ENCODE measurements around the gene FRAS1.
"Not testable (repeated sequence)": the region's sequence is repeated elsewhere in the genome, so short reads cannot be mapped to it uniquely, and the experiment has no call there.

FRAS1 gene

DNA sequence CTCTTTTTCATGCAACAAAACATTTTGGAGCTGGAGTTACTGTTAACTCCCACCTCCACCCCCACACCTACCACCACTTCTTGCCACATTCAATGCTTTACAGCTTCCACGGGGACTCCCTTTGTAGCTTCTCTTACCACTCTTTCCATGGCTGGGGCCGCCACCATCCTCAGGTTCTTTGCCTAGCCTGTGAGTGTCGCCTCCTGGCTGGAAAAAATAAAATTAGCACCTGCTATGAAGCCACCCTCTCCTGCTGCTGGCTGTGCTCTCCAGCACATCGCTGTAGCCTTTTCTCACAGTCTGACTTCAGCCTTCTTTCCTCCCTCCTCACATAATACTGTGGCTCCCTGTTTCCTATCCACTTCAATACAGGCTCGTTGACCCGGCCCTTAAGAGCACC lies 114.4 kb downstream of the FRAS1 start:
- no peak for DNase-seq

DNA sequence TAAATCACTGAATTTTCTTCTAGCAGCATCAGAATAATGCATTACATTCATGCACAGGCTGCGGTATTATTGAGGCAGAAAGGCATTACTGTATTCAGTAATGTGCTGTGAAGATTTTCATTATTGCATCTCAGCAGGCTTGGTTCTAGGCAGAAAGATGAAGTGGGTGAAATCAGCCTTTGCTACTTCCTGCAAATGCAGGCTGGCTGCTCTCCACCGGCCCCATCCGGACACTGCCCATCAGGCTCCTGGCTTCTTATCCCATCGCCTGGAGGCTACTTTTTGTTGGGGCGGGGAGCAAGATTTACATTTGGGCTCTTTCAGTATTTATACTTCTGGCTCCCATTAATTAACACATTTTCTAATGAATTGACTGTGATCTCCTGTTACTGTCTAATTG lies 117.8 kb downstream of the FRAS1 start:
- DNase-seq: no peak

DNA sequence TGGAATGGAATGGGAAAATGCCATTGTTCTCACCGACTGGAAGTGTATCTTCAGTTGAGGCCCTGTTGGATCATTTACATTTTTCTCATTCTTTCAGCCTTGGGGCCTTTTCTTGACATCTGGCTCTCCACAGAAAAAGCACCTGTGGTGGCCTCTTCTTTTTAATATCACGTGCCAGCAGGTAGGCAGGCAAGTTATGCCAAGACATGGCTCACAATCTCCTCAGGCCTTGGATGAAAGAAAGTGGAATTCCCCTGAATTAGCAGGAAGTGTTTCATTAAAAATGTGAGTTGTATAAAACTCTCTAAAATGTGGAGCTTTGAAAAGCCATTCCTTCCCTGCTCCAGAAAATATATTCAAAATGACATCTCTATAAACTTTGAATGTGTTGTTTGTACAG lies 122.1 kb downstream of the FRAS1 start:
- no peak for DNase-seq

DNA sequence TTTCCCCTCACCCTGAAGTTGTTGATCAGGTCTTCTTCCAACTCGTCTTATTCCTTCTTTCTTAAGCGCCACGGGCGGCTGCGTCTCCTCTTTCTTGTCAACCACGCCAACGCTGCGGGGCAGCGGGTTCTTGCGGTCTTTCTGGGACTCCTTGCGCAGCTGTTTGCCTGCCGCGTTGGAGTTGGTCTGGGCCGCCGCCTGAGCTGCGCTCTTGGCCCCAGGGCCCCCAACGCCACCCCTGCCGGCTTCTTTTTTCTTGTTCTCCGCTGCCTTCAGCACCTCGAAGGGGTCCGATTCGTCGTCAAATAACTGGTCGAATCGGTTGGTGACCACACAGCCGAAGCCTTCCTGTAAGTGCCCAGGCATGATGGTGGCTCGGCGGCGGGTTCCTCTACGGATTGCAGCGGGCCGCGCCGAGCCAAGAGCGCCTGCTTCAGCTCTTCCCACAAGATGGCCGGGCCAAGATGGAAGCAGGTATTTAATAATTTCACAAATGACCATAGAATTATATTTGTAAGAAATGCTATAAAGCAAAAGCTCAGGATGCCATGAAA lies 124.6 kb downstream of the FRAS1 start:
- DNase-seq: not testable (repeated sequence)

DNA sequence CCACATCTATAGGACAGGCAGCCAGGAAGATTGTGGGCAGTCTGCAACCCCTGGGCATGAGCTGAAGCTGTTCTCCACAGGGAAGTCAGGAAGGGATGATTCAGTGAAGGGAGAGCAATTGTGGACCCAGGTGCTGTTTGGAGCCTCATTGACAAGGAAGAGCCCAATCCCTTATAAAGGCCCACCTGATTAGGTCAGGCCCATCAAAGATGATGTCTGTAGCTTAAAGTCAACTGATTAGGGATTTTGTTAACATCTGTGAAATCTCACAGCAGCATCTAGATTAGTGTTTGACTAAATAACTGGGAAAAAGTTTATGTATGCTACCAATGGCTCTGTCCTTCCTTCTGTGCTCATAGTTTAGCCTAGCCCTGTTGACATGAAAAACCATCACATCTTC lies 127.5 kb downstream of the FRAS1 start:
- no peak for DNase-seq

DNA sequence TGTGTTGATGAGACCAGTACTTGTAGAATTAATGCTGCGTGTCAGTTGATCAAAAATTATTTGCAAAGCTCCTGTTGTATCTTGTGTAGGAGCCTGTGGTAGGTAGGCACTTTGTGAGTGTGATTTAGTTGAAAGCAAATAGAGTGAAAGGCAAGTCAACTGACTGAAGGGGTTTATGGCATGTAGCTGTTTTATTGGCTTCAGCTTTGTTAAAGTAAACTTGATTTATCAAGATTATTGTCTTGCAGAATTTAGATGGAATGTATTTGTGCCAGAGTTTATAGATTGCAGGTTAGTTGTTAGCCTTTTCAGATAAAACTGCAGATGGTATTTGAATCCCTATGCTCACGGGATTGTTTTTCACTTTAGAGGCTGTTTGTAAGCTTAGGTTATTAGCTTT lies 128.0 kb downstream of the FRAS1 start:
- DNase-seq: no peak

DNA sequence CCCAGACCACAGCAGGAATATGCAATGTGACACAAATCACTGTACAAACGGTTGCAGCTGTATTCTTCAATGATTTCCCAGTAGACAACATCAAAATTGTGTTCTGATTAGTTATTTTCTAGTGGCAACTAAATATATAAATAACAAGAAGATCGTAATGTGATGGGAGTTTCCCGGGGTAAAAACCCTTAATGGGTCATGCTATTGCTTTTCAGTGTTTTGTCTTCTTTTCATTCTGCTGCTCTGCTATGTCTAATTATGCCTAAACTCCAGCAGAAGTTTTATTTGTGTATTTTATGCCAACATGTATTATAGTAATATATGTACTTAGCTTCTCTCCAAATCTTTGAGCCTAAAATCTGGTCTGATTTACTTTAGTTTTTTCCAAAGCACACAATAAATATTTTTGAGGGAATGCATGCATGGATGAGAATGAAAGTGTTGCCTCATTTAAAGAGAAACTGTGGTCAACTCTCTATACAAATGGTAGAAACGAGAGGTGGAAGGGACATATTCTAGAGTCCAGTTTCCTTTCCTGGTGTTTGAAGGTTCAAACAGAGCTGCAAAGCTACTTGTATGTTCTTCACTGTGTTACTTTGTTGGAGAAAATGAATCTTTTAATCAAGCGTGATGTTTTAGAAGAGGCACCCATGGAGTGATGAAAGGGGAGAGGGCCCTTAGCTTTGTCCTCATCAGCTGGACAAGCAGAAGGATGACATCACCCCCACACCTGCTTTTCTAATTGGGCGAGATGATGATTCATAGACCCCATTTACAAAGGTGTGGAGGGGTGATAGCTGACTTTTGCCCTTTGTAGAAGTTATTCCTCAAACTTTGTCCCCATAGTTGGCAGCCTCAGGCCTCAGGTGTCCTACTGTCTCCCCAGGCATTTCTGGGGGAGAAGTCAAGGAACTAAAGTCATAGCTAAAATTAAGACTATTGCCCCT lies 129.7 kb downstream of the FRAS1 start:
- DNase-seq: no peak

DNA sequence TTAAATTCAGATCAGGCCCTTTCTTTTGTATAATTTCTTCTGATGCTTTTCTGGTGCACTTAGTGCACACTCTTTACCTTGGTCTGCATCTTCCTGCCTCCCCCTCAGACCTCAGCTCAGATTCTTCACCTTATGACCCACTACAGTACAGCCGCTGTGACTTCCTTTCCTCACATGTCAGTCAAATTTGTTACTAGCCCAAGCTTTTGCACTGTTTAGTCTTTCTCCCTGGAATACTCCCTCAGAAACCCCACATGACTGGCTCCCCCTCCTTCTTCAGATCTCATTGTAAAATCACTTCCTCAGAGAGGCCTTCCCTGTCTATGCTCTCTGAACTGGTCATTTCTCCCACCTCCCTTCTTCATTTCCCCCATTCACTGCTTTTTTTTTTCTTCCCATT lies 132.9 kb downstream of the FRAS1 start:
- DNase-seq: no peak

DNA sequence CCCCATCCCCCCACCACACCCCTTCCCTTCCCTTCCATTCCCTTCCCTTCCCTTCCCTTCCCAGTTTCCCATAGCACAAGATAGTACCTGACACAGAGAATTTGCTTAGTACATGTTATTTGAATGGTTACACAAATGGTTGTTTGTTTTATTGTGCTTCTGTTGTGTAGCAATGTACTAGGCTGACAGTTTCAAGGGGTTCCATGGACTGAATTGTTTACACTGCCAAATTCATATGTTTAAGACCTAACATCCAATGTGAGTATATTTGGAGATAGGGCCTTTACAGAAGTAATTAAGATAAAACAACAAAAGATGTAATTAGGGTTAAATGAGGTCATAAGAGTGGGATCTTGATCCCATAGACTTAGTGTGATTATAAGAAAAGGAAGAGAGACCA lies 133.5 kb downstream of the FRAS1 start:
- no peak for DNase-seq

DNA sequence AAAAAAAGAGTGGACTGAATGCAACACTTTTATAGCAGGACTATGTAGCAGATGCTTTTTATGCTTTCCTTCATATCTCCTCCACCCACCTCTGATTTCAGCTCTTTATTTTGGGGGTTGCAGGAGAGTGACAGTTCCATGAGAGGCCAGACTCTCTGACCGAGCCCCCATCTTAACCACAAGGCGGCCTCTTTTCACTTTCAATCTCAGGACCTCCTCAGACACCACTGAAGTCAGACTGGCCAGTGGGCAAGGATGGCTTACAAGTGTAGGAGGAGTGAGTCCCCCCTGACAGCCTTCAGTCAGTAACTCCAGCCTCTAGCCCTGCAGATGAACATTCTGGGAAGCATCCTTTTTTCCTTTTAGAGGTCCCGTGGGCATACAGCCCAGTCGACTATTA lies 140.8 kb downstream of the FRAS1 start:
- no peak for DNase-seq

DNA sequence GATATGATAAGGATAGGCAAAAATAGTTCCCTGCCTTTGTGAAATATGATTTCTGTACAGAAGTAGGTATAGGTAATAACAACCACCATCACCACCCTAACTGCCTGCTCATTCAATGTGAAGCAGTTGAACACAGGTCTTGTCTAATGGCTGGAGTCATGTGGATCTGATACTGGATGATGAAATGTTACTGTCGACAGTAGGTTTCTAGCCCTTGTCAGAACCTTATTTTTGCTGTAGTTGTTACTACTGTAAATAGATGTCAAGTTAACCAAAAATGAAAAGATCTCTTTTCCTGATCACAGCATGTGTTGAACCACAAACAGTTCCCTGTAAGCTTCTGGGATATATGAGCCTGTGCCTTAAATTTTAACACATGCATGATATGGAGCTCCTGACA lies 142.9 kb downstream of the FRAS1 start:
- no peak for DNase-seq

DNA sequence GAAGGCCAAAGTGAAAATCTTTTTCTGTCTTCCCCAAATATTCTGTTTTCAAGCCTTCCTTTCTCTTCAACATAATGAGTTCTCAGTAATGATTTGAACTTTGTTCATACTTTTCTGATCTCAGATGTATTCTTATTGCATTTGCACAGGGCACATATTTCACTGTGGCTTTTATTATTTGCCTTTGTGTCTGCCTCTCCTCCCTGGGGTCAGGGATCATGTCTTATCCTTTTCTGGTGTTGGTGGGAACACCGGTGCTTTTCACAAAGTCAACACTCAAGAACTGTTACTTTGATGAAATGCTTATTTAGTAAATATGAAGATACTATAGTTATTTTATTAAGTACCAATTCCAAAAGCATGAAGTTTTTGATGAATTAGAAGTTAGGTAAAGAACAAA lies 143.8 kb downstream of the FRAS1 start:
- no peak for DNase-seq

DNA sequence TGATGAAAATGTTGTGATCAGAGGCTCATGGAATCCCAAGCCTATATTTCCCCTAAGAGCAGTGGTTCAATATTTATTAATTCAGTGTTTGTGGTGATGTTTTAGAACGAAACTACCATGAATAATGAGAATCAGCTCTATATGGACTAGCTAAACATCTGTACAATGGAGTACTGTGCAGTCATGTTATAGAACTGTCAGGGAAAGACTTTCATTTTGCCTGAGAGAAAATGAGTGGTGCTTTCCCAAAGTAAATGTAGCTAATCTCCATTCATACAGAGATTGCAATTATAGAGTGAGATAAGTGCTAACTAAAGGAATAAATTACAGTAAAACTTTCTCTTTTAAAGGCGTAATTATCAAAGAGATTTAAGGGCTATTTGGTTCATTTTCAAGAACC lies 147.1 kb downstream of the FRAS1 start:
- DNase-seq: no peak

DNA sequence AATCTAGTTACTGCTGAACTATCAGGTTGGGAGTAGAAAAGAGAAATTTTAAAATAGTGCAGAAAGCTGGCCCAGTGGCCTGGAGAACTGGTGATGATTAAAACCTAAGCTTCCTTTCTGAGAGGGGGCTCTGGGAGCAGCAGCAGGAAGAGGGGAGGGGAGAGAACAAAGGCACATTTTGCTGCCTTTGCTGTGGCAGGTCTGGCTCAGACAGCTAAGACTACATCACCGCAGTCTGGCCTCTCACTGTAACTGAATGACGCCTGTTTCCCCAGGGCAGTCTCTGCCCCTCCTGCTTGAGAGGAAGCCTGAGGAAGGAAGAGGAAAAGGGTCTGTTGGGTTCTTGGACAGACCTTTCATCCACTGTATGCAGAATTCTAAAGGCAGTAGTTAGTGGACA lies 148.5 kb downstream of the FRAS1 start:
- DNase-seq: no peak

DNA sequence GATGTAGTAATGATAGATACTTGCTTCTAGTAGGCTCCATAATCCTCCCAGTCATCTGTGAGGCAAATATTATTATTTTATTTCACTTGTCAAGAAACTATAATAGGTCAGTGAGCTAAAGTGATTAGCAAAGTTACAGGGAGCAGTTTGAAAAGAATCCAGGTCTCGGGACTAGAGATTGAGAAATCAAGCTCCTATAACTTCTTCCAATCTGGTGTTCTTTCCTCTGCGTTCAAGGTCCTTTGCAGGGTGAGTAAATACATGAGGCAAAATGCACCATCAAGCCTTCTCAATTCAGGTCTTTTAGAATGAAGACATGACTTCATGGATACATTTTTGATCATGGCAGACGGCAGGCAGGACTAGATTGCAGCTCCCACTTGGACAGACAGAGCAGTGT lies 150.4 kb downstream of the FRAS1 start:
- DNase-seq: no peak

DNA sequence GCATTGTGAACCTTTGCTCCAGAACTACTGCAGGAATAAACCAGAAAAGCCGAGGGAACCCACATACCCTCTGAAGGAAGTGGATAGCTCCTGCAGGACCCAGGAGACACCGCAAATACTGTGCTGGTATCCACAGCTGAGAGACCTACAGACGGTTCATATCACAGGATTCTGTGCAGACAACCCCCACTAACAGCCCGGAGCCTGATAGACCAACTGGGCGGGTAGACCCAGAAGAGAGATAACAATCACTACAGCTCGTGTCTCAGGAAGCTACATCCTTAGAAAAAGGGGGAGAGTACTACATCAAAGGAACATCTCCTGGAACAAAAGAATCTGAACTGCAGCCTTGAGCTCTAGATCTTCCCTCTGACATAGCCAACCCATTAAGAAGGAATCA lies 150.8 kb downstream of the FRAS1 start:
- DNase-seq: no peak

DNA sequence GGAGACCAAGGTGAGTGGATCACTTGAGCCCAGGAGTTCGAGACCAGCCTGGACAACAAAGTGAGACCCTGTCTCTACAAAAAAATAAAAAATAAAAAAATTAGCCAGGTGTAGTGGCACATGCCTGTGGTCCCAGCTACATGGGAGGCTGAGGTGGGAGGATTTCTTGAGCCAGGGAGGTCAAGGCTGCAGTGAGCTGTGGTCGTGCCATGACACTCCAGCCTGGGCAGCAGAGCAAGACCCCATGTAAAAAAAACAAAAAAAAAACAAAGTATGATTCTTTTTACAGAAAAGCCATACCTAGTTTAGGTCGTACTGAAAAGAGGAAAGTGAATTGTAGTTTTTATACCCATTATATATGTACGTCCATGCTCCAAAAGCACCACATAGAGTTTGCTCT lies 151.8 kb downstream of the FRAS1 start:
- not testable (repeated sequence) for DNase-seq

DNA sequence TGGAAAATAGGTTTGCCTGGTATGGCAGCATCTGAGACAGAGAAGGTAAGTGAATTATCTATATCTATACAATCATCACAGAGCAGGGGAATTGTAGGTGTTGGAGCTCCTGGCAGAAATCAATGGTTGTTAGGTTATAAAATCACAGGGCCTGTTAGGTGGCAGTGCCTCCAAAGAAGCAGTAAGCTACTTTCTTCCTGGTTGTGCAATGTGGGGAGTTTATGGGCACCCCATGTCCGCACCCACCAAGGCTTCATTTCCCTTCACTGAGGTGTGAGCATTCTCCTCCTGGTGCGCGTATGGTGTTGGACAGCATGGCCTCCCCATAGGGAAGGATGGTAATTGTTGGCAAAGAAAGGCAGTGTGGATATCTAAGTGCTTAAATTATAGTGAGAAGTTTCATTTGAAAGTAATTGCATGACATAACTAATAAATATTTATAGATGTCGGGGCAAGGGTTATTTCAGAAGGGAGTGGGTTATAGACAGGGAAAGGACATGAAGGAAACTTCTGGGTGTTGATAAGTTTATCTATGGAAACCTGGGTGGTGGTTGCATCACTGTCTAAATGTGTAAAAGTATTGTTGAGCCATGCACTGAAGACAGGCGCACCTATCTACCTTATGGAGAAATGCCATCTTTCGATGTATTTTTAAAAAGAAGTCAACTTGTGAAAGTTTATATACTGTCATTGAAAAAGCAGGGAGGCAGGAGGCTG lies 153.7 kb downstream of the FRAS1 start:
- no peak for DNase-seq

DNA sequence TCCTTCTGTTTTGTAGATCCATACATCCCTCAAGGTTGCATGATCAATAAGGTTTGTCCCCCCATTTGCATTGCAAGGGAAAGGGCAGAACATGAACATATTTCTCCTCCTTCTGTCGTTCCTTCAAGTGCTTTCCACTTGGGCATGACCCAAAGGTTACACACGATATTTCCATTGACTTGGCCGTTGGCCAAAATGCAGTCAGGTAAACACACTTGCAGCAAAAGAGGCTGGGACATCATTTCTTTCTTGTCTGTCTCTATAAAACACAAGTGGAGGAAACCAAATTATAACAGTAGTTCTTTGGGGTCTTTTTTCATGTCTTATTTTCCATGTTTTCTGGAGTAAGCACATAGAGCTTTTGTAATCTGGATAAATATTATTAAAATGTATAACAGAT lies 156.1 kb downstream of the FRAS1 start:
- DNase-seq: no peak

DNA sequence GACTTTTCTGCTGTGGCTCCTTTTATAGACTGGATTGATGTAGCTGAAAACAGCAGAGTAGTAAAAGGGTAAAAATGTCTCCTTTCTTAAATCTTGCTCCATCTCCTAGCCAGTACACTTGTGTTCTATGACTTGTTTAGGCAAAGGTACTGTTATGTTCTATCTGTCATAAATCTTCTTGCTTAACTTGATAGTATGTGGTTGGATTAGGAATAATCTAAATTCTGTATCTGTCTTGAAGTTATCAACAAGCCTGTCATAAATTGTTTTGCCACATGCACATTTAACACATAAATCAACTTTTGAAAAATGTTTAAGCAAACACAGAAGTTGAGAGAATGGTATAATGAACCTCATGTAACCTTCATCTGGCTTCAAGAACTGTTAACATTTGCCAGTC lies 157.0 kb downstream of the FRAS1 start:
- DNase-seq: no peak

DNA sequence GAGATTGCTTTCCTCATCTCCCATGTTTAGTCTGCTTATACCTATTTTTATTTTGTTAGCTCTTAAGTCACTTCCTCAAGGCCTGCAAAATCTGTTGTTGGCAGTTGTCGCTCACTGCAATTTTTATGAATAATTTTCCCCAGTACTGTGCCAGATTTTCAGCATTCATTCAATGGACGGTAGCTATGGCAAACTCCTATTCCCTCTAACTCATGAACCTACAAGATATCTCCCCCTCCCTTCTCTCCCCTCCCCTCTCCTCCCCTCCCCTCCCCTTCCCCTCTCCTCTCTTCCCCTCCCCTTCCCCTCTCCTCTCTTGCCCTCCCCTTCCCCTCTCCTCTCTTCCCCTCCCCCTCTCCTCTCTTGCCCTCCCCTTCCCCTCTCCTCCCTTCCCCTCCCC lies 160.4 kb downstream of the FRAS1 start:
- no peak for DNase-seq

DNA sequence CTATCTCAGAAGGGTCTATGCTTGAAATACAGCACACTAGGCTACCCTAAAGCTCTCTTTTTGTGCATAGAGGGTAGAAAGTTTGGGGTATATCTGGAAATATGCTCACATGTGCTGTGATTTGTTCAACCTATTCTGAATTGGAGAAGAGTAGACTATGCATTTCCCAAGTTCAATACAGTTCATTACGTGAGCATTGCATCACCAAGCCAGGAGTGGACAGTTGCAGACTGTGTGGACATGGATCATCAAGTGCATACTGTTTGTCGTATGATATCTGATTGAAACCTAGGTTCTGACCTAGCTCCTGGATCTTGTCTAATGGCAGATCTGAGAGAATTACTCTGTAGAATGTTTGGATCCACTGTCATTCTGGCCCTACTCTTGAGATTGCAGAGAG lies 161.1 kb downstream of the FRAS1 start:
- DNase-seq: no peak

DNA sequence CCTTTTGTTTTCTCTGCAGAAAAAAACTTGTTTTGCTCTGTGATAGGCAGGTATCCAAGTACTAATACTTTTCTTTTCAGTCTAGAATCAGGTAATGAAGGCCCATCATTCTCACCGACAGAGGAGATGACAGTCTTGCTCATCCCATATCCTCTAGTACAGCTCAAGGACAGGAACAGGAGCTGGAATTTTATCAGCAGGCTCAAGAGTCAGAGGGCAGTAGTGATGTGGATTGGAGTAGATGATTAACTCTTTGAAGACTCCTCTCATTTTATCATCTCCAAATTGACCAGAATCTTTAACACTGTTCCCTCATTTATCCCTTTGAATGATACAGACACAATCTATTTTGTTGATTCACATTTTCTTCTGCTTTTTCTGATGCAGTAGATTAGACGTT lies 162.7 kb downstream of the FRAS1 start:
- DNase-seq: no peak

DNA sequence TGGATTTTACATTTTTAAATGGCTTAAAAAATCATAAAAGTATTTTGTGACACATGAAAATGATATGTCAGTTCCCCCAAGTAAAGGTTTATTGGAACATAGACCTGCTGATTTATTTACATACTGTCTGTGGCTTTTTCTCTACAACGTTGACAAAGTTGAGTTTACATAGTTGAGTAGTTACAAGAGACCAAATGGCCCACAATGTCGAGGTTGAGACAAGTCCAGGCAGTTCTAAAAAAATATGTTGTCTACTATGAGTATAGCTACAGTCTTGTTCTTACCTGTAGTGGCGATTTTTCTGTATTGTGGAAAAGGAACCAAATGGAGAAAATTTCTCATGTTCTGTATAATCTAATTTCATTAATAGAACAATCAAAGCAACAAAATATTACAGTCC lies 163.2 kb downstream of the FRAS1 start:
- DNase-seq: no peak
